T-cell (primary cell): Measurements from ENCODE around the gene TENM3. TPM values are rescaled to one million over a fixed set of nuclear protein-coding genes. Genes with fewer than 3 reads are reported as not detected.

ENCODE experiments used
- ATAC-seq, 4 experiments: fragments of 200-7000 bp in 3 of 4; fragments of 150-1000 bp in 1 of 4; cut with Tn5 transposase; replicated peaks in 1 of 4; 1 replicate in 3 of 4; 2 replicates in 1 of 4; pipeline ENCODE4 v1.10.0; 2021; ENCODE audit warnings: moderate library complexity in 3 of 4, mild to moderate bottlenecking in 2 of 4, moderate number of reproducible peaks in 1 of 4
- CTCF ChIA-PET, 2 donors: fragments of 300-600 bp; sonication (Branson Sonifier 250); formaldehyde crosslinking; loops; one replicate each; lab custom pipeline; 2022; ENCODE audit warnings: antibody characterized with exemption in 2 of 2; lab: Charles Lee
- POLR2A ChIA-PET, 2 donors: fragments of 300-600 bp; sonication (Branson Sonifier 250); formaldehyde crosslinking; loops; one replicate each; lab custom pipeline; 2022; ENCODE audit warnings: antibody characterized with exemption in 2 of 2; lab: Charles Lee
- DNase-seq, 35 experiments: peaks; one replicate each; pipeline versions ENCODE4 v3.0.0 to v3.0.0-alpha.2; 2013 to 2023
- H3K27ac ChIP-seq: one replicate; pipeline ENCODE4 v1.5.1; 2013; ENCODE audit warnings: low read length
- H3K27me3 ChIP-seq, 2 experiments: replicated peaks in 1 of 2; 1 replicate in 1 of 2; 2 replicates in 1 of 2; pipeline versions ENCODE4 v1.6.1 to v1.7.0; 2013; ENCODE audit warnings: low read length in 1 of 2, mixed read lengths in 1 of 2; ENCODE audit not compliant: control insufficient read depth in 2 of 2, insufficient read depth in 2 of 2; ENCODE audit errors: extremely low read depth in 1 of 2
- H3K36me3 ChIP-seq, 2 donors: 1 replicate in 1 of 2; 2 replicates in 1 of 2; pipeline versions ENCODE4 v1.6.1 to v1.7.0; 2013; ENCODE audit warnings: low read length in 1 of 2; ENCODE audit not compliant: control insufficient read depth in 2 of 2, insufficient read depth in 1 of 2; ENCODE audit errors: extremely low read depth in 1 of 2
- H3K4me1 ChIP-seq, 2 experiments: 1 replicate in 1 of 2; 2 replicates in 1 of 2; pipeline versions ENCODE4 v1.6.1 to v1.7.0; 2013; ENCODE audit warnings: low read length in 2 of 2, mixed read lengths in 1 of 2; ENCODE audit not compliant: insufficient read depth in 2 of 2, control insufficient read depth in 1 of 2; ENCODE audit errors: extremely low read depth in 1 of 2
- H3K4me3 ChIP-seq, 2 donors: 1 replicate in 1 of 2; 2 replicates in 1 of 2; pipeline versions ENCODE4 v1.5.1 to v1.7.0; 2013; ENCODE audit warnings: mild to moderate bottlenecking in 2 of 2, low read length in 1 of 2, moderate library complexity in 1 of 2; ENCODE audit not compliant: control insufficient read depth in 1 of 2; ENCODE audit errors: extremely low read depth in 1 of 2
- H3K9me3 ChIP-seq: 2 replicates; pipeline ENCODE4 v1.7.0; 2013
- H3K27ac Mint-ChIP-seq, 2 donors: one replicate each; pipeline ENCODE4 v1.8.0; 2020 to 2021; ENCODE audit warnings: mild to moderate bottlenecking in 2 of 2, mixed read lengths in 2 of 2
- H3K27me3 Mint-ChIP-seq, 2 donors: one replicate each; pipeline ENCODE4 v1.8.0; 2021 to 2022; ENCODE audit warnings: mixed read lengths in 2 of 2
- H3K36me3 Mint-ChIP-seq: one replicate; pipeline ENCODE4 v1.8.0; 2021; ENCODE audit warnings: mixed read lengths
- H3K4me1 Mint-ChIP-seq, 3 donors: one replicate each; pipeline ENCODE4 v1.8.0; 2020 to 2022; ENCODE audit warnings: mixed read lengths in 3 of 3, mild to moderate bottlenecking in 1 of 3
- H3K4me3 Mint-ChIP-seq, 3 donors: one replicate each; pipeline ENCODE4 v1.8.0; 2020 to 2022; ENCODE audit warnings: mild to moderate bottlenecking in 3 of 3, mixed read lengths in 3 of 3, moderate library complexity in 3 of 3
- H3K9me3 Mint-ChIP-seq, 3 donors: one replicate each; pipeline ENCODE4 v1.8.0; 2020 to 2022; ENCODE audit warnings: mixed read lengths in 3 of 3
- WGBS: methylation state at CpG from one replicate; pipeline ENCODE4 v1.1.5; 2013; ENCODE audit warnings: missing lambda C conversion rate; ENCODE audit not compliant: insufficient coverage; 5-methylcytosine and 5-hydroxymethylcytosine counted together
- total RNA-seq, 35 experiments: library from RNA in 6 of 35; stranded (reverse) in 6 of 35; fragments of 120-200 nt in 1 of 35; gene quantifications; one replicate each; pipeline versions ENCODE4 v1.2.1 to v1.2.4 and lab custom pipeline; 2013 to 2026

Gene TENM3
- total RNA-seq, 5 donors from 2014 or later (not counting 1 experiment from before 2014, with no cell fraction given) = 0.03 to 0.44 (median 0.16) TPM; not detected in 2

DNA sequence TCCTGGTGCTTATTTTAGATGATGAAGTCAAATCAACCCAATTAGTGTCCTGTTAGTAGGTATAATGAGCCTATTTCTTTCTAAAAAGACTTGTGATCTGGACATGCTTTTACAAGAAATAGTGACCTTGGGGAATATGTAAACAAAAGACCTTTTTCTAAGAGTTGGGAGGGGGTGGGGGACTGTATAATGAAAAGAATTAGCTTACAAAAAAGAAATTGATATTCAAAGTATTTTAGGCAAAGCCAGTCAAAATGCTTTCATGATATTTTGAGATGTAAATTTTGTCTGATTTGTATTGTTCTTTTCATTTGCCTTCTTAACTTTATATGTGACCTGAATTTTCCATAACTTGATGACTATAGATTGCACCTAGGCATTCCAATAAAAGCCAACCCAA lies 559.4 kb downstream of the TENM3 start:
- Histone ChIP-seq H3K27ac (no peak overlapping the region), H3K27me3 (peaks cover 0 to 17% of the 10 kb centered on the region in 2 experiments), H3K9me3 (no peaks in the 10 kb centered on the region), H3K36me3 (no peaks in the 10 kb centered on the region), H3K4me1 (peaks cover 0 to 13% of the 10 kb centered on the region in 2 experiments), H3K4me3 (no peak overlapping the region)
- POLR2A ChIA-PET = interaction anchor here in 1 of 2 donors (0.6 kb wide), 1 partner anchor 17 kb away, joined by 3 read pairs; no protein-coding TSS in a partner anchor
- H3K27ac Mint-ChIP-seq = no peak overlapping the region
- DNase-seq (no peak), ATAC-seq (no peak)
- H3K27me3 Mint-ChIP-seq = peaks cover 0 to 5% of the 10 kb centered on the region in 2 donors
- H3K9me3 Mint-ChIP-seq = no peaks in the 10 kb centered on the region
- H3K4me3 Mint-ChIP-seq = no peak overlapping the region
- H3K4me1 Mint-ChIP-seq = peaks cover 5 to 8% (median 7%) of the 10 kb centered on the region in 3 donors
- H3K36me3 Mint-ChIP-seq = no peaks in the 10 kb centered on the region
- CTCF ChIA-PET = no interaction called here

- H3K4me1 Mint-ChIP-seq = peaks cover 5 to 8% (median 7%) of the 10 kb centered on the region in 3 donors
- no peaks in the 10 kb centered on the region for H3K36me3 Mint-ChIP-seq
- H3K4me3 Mint-ChIP-seq = no peak overlapping the region
- H3K27ac Mint-ChIP-seq = no peak overlapping the region
- H3K27me3 ChIP-seq = peaks cover 0 to 17% of the 10 kb centered on the region in 2 experiments
- peaks cover 0 to 16% of the 10 kb centered on the region in 2 experiments for H3K4me1 ChIP-seq
- POLR2A ChIA-PET = no interaction called here
- no peak for DNase-seq
- no peak for ATAC-seq
- H3K27ac ChIP-seq = no peak overlapping the region
- no peaks in the 10 kb centered on the region for H3K36me3 ChIP-seq
- peaks cover 0 to 5% of the 10 kb centered on the region in 2 donors for H3K27me3 Mint-ChIP-seq
- CTCF ChIA-PET = interaction anchor here in 1 of 2 donors (0.6 kb wide), 1 partner anchor 456 kb away, joined by 6 read pairs; no protein-coding TSS in a partner anchor
- no peak overlapping the region for H3K4me3 ChIP-seq
- WGBS = 75% methylated on average over 5 of the region's 6 CpGs
- no peaks in the 10 kb centered on the region for H3K9me3 ChIP-seq
- no peaks in the 10 kb centered on the region for H3K9me3 Mint-ChIP-seq
Observed at GRCh38 chr4:182803235-182803634, 560.0 kb downstream of the TENM3 start.

DNA sequence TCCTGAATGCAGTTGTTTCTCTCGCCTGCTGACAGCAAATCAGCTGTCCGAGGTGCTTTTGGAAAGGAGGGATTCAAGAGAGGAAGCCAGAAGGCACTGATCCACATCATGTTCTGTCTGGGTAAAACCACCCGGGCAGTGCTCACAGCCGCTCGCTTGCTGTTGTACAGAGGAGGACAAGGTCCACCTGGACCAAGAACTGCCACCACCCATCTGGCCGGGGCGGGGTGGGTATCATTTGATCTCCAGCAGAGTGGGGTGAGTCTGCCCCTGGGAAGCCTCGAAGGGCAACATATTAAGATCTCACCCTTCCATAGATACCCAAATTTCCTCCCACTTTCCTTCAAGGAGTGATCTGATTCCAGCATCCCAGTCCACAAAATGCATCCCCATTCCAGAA lies 560.9 kb downstream of the TENM3 start:
- Mint-ChIP-seq H3K4me1 (peaks cover 5 to 8% (median 7%) of the 10 kb centered on the region in 3 donors), H3K27me3 (peaks cover 0 to 5% of the 10 kb centered on the region in 2 donors), H3K36me3 (no peaks in the 10 kb centered on the region), H3K4me3 (no peak overlapping the region), H3K27ac (no peak overlapping the region), H3K9me3 (no peaks in the 10 kb centered on the region)
- Histone ChIP-seq H3K36me3 (no peaks in the 10 kb centered on the region), H3K27me3 (peaks cover 0 to 17% of the 10 kb centered on the region in 2 experiments), H3K4me1 (peaks cover 4 to 25% of the 10 kb centered on the region in 2 experiments), H3K4me3 (no peak overlapping the region), H3K9me3 (no peaks in the 10 kb centered on the region), H3K27ac (no peak overlapping the region)
- WGBS = 100% methylated on average over 1 of the region's 8 CpGs
- DNase-seq = no peak
- ChIA-PET POLR2A (interaction anchor here in 1 of 2 donors (0.5 kb wide), 1 partner anchor 593 kb away, joined by 5 read pairs; no protein-coding TSS in a partner anchor), CTCF (no interaction called here)
- no peak for ATAC-seq

DNA sequence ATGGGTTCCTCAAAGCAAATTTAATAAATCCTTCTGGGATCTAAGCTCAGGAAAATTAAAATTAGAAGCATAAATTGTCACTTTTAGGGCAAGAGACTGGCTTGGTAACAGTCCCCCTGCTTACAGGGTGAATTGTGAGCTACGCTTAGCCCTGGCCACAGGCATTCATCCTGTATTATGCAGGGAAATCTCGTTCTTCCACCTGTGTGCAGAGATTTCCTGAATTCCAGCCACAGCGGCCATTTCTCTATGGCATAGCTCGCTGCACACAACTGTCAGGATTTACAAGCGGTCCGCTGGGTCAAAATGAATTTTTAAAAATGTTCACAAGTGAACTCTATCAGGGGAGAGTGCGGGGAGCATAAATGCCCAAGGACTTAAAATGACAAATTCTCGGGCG lies 562.1 kb downstream of the TENM3 start:
- Histone ChIP-seq H3K27me3 (peaks cover 0 to 17% of the 10 kb centered on the region in 2 experiments), H3K4me3 (no peak overlapping the region), H3K4me1 (peaks cover 9 to 33% of the 10 kb centered on the region in 2 experiments), H3K36me3 (no peaks in the 10 kb centered on the region), H3K27ac (no peak overlapping the region), H3K9me3 (no peaks in the 10 kb centered on the region)
- Mint-ChIP-seq H3K27ac (no peak overlapping the region), H3K4me1 (peaks cover 5 to 8% (median 7%) of the 10 kb centered on the region in 3 donors), H3K27me3 (peaks cover 0 to 5% of the 10 kb centered on the region in 2 donors), H3K9me3 (no peaks in the 10 kb centered on the region), H3K36me3 (no peaks in the 10 kb centered on the region), H3K4me3 (no peak overlapping the region)
- WGBS = 84% methylated on average over 8 of the region's 9 CpGs
- CTCF ChIA-PET = interaction anchor here (0.5 to 1.0 kb wide), 29 partner anchors 10 to 1975 kb away, joined by 3 to 7 read pairs (median 4); no protein-coding TSS in a partner anchor
- POLR2A ChIA-PET = interaction anchor here in 1 of 2 donors (0.6 kb wide), 1 partner anchor 915 kb away, joined by 5 read pairs; no protein-coding TSS in a partner anchor
- no peak for ATAC-seq
- DNase-seq = no peak

- H3K36me3 Mint-ChIP-seq = no peaks in the 10 kb centered on the region
- H3K4me3 Mint-ChIP-seq = peak overlapping the region in 1 of 3 donors; percentile 82
- H3K4me1 ChIP-seq = peaks cover 9 to 33% of the 10 kb centered on the region in 2 experiments
- H3K4me1 Mint-ChIP-seq = peaks cover 5 to 8% (median 7%) of the 10 kb centered on the region in 3 donors
- no peaks in the 10 kb centered on the region for H3K36me3 ChIP-seq
- no peak overlapping the region for H3K4me3 ChIP-seq
- ATAC-seq (no peak), DNase-seq (no peak)
- H3K27ac Mint-ChIP-seq = no peak overlapping the region
- H3K27me3 ChIP-seq = peaks cover 0 to 17% of the 10 kb centered on the region in 2 experiments
- CTCF ChIA-PET = interaction anchor here (0.5 to 1.0 kb wide), 29 partner anchors 11 to 1974 kb away, joined by 3 to 7 read pairs (median 4); no protein-coding TSS in a partner anchor
- no peaks in the 10 kb centered on the region for H3K9me3 Mint-ChIP-seq
- no peak overlapping the region for H3K27ac ChIP-seq
- POLR2A ChIA-PET = interaction anchor here in 1 of 2 donors (0.6 kb wide), 1 partner anchor 915 kb away, joined by 5 read pairs; no protein-coding TSS in a partner anchor
- H3K27me3 Mint-ChIP-seq = peaks cover 0 to 5% of the 10 kb centered on the region in 2 donors
- 83% methylated on average over 5 of the region's 13 CpGs for WGBS
- H3K9me3 ChIP-seq = no peaks in the 10 kb centered on the region
Observed at GRCh38 chr4:182805750-182806149, 562.5 kb downstream of the TENM3 start.

DNA sequence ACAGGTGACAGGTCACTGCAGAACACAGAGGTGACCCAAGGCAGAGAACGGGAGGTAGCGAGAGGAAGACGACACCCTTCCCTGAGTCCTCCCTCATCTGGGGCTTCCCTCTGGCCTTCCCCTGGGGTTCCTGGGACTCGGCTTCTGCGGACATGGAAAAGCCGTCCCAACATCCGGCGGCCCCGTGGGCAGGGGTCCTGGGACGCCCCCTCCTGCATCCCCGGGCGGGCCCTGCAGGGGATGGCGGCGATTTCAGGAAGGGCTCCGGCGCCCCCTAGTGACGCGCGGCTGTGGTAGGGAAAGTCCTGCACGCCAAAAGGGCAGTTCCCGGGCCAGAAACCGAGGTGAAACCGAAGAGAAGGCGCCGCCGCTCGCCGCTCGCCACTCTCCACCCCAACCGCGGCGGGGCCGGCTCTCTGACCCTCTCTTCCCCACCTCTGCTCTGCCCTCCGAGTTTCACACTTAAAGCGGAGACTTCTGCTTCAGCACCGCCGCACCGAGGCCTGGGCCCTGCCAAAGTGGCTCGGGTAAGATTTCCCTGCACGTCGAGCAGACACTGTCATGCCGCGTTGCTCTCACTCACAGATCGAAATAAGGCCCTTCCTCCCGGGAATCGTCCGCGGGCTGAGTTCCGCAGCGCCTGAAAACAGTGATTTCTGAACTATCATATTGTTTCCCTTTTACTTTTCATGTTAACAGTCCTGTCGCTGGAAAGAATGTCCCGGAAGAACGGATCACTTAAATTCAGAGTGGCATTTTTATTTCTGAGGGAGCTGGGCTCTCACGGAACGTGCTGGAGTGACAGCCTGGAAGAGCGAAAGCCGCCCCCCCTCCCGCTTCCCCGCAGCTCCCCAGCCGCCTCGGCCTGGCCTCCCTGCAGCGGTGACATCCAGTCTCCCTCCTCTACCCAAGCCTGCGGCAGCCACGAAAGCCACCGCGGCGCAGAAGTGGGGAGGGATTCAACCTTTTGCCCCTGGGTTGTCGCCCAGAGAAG lies 563.4 kb downstream of the TENM3 start:
- ATAC-seq (peak; percentile 43 to 59 (median 54)), DNase-seq (peak in 31 of 35 experiments; percentile 12 to 68 (median 48))
- H3K36me3 Mint-ChIP-seq = no peaks in the 10 kb centered on the region
- H3K4me3 Mint-ChIP-seq = peak overlapping the region; percentile 73 to 82 (median 79)
- peaks cover 7 to 10% (median 9%) of the 10 kb centered on the region in 3 donors for H3K4me1 Mint-ChIP-seq
- Histone ChIP-seq H3K4me1 (peaks cover 9 to 33% of the 10 kb centered on the region in 2 experiments), H3K4me3 (peak overlapping the region; percentile 36 to 62), H3K27me3 (peaks cover 0 to 17% of the 10 kb centered on the region in 2 experiments), H3K27ac (no peak overlapping the region), H3K36me3 (no peaks in the 10 kb centered on the region), H3K9me3 (no peaks in the 10 kb centered on the region)
- POLR2A ChIA-PET = interaction anchor here in 1 of 2 donors (0.6 kb wide), 1 partner anchor 916 kb away, joined by 5 read pairs; no protein-coding TSS in a partner anchor
- H3K27me3 Mint-ChIP-seq = peaks cover 0 to 5% of the 10 kb centered on the region in 2 donors
- peak overlapping the region; percentile 53 to 79 for H3K27ac Mint-ChIP-seq
- 24% methylated on average over 59 of the region's 68 CpGs for WGBS
- peaks cover 0 to 6% (median 5%) of the 10 kb centered on the region in 3 donors for H3K9me3 Mint-ChIP-seq
- CTCF ChIA-PET = interaction anchor here (0.6 to 1.0 kb wide), 25 partner anchors 12 to 1973 kb away, joined by 3 to 7 read pairs (median 4); no protein-coding TSS in a partner anchor
